Fibroblast of skin of left quadriceps (primary cell): ENCODE results near the gene UBQLN3.
A peak's percentile ranks its signal among the peaks of the same experiment; 100 is the strongest.

Experiments used
- DNase-seq, 2 experiments: peaks; one replicate each; pipeline ENCODE4 v3.0.0-alpha.2; 2013; ENCODE audit warnings: low read depth in 2 of 2

UBQLN3 gene

GRCh38 chr11:5509803-5510202 is at the start of gene UBQLN3:
Gene UBQLN3, minus strand, starts transcription at chr11:5509957. Its CDS starts 399 bp downstream, at chr11:5509558.
- DNase-seq = no peak

GRCh38 chr11:5557751-5558150 is 48.0 kb upstream of the UBQLN3 start:
- DNase-seq = no peak

GRCh38 chr11:5556596-5557188 is 46.9 kb upstream of the UBQLN3 start:
- no peak for DNase-seq

- DNase-seq = no peak
Observed at GRCh38 chr11:5553343-5553742, 43.6 kb upstream of the UBQLN3 start.

- DNase-seq = peak; percentile 75 to 76
Observed at GRCh38 chr11:5550440-5551095, 40.8 kb upstream of the UBQLN3 start.

GRCh38 chr11:5548440-5548839 is 38.7 kb upstream of the UBQLN3 start, which contains the start of gene OR52H1:
Gene OR52H1, minus strand, starts transcription at chr11:5548540. Its CDS starts 3,035 bp downstream, at chr11:5545505.
- DNase-seq = no peak

GRCh38 chr11:5547982-5548381 is 38.2 kb upstream of the UBQLN3 start:
- DNase-seq = no peak

- DNase-seq = no peak
Observed at GRCh38 chr11:5546457-5546856, 36.7 kb upstream of the UBQLN3 start.

GRCh38 chr11:5541427-5541826 is 31.7 kb upstream of the UBQLN3 start:
- DNase-seq = no peak

GRCh38 chr11:5536482-5536881 is 26.7 kb upstream of the UBQLN3 start:
- no peak for DNase-seq

GRCh38 chr11:5534046-5534445 is 24.3 kb upstream of the UBQLN3 start:
- no peak for DNase-seq

- no peak for DNase-seq
Observed at GRCh38 chr11:5531053-5531831, 21.5 kb upstream of the UBQLN3 start.

GRCh38 chr11:5528495-5528894 is 18.7 kb upstream of the UBQLN3 start:
- DNase-seq = no peak

- no peak for DNase-seq
Observed at GRCh38 chr11:5527716-5528115, 18.0 kb upstream of the UBQLN3 start.

GRCh38 chr11:5524756-5525155 is 15.0 kb upstream of the UBQLN3 start:
- no peak for DNase-seq

GRCh38 chr11:5522308-5522707 is 12.6 kb upstream of the UBQLN3 start:
- no peak for DNase-seq

GRCh38 chr11:5521540-5521939 is 11.8 kb upstream of the UBQLN3 start:
- no peak for DNase-seq

- DNase-seq = no peak
Observed at GRCh38 chr11:5516599-5516998, 6.8 kb upstream of the UBQLN3 start, which contains the start of gene UBQLNL. Gene UBQLNL, minus strand, starts transcription at chr11:5516699. Its CDS starts 258 bp downstream, at chr11:5516441.

GRCh38 chr11:5514841-5515240 is 5.1 kb upstream of the UBQLN3 start:
- DNase-seq = no peak

GRCh38 chr11:5508605-5509004 is 1.2 kb downstream of the UBQLN3 start:
- DNase-seq = no peak

- DNase-seq = no peak
Observed at GRCh38 chr11:5507933-5508305, 1.8 kb downstream of the UBQLN3 start.

- DNase-seq = no peak
Observed at GRCh38 chr11:5507177-5507932, 2.4 kb downstream of the UBQLN3 start.
